ENCODE results near the gene DAP3.

DNA sequence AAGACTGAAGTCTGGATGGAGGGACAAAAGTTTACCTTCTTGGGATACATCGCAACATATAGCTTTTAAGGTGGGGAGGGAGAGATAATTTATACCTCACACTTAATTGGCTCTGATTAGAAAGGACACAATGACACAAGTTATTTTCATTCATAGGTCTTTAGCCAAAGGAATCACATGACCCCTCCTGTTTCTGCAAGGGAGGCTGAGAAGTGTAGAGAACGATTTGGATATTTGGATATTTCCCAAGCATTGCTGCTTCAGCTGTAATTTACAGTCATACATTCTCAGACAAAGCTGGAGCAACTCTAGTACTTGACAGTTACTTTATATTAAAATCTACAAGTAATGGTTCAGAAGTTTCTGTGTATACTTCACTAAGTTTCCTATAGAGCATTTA, 24.2 kb downstream of the DAP3 start:
- TF ChIP-seq EZH2 (IDR thresholded peaks at IDR 0.05; ENCODE audit: borderline replicate concordance, low read length): no peak
- TF ChIP-seq, protein P1, sequence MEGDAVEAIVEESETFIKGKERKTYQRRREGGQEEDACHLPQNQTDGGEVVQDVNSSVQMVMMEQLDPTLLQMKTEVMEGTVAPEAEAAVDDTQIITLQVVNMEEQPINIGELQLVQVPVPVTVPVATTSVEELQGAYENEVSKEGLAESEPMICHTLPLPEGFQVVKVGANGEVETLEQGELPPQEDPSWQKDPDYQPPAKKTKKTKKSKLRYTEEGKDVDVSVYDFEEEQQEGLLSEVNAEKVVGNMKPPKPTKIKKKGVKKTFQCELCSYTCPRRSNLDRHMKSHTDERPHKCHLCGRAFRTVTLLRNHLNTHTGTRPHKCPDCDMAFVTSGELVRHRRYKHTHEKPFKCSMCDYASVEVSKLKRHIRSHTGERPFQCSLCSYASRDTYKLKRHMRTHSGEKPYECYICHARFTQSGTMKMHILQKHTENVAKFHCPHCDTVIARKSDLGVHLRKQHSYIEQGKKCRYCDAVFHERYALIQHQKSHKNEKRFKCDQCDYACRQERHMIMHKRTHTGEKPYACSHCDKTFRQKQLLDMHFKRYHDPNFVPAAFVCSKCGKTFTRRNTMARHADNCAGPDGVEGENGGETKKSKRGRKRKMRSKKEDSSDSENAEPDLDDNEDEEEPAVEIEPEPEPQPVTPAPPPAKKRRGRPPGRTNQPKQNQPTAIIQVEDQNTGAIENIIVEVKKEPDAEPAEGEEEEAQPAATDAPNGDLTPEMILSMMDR (conservative IDR thresholded peaks at IDR 0.05 in 1 of 2, IDR thresholded peaks at IDR 0.05 in 1 of 2; ENCODE audit: extremely low read depth in 1 of 2, insufficient read depth in 1 of 2, low read depth in 1 of 2, low read length in 2 of 2): no peak

Measured in mammary epithelial cell (primary cell).